Suppressor macrophage (primary cell): ENCODE data around the gene MBD3L2.
A peak's percentile ranks its signal among the peaks of the same experiment; 100 is the strongest.
"Not testable (repeated sequence)": the region's sequence is repeated elsewhere in the genome, so short reads cannot be mapped to it uniquely, and the experiment has no call there.

Source experiments
- DNase-seq, 4 experiments: peaks; one replicate each; pipeline ENCODE4 v3.0.0-alpha.2; 2020 to 2022
- total RNA-seq, 17 experiments: gene quantifications; one replicate each; lab custom pipeline; 2026; ENCODE audit warnings: mixed read lengths in 6 of 17, inconsistent platforms in 3 of 17; lab: John Stamatoyannopoulos, UW

Gene MBD3L2
- total RNA-seq, result 0 reads per million in 17 experiments

- DNase-seq, result not testable (repeated sequence)
Observed at GRCh38 chr19:7049021-7049420, at the start of gene MBD3L2. MBD3L2 (plus strand) TSS chr19:7049321; CDS start chr19:7049374, 53 bp downstream.

GRCh38 chr19:6999933-7000332 lies 49.2 kb upstream of the MBD3L2 start:
- DNase-seq, result peak; percentile 45 to 79 (median 71)

- peak; percentile 35 to 79 (median 66) for DNase-seq
Observed at GRCh38 chr19:7000333-7000732, 48.8 kb upstream of the MBD3L2 start.

GRCh38 chr19:7000816-7001215 lies 48.3 kb upstream of the MBD3L2 start:
- DNase-seq, result peak; percentile 19 to 77 (median 52)

- peak; percentile 41 to 79 (median 68) for DNase-seq
Observed at GRCh38 chr19:7004313-7004931, 44.7 kb upstream of the MBD3L2 start.

- no peak for DNase-seq
Observed at GRCh38 chr19:7006135-7006704, 42.9 kb upstream of the MBD3L2 start.

- DNase-seq, result peak in 2 of 4 experiments; percentile 44 to 54
Observed at GRCh38 chr19:7007859-7008258, 41.3 kb upstream of the MBD3L2 start.

- DNase-seq, result no peak
Observed at GRCh38 chr19:7010722-7011593, 38.2 kb upstream of the MBD3L2 start.

- peak; percentile 67 to 90 (median 78) for DNase-seq
Observed at GRCh38 chr19:7013678-7014077, 35.4 kb upstream of the MBD3L2 start.

GRCh38 chr19:7018828-7019227 lies 30.3 kb upstream of the MBD3L2 start:
- DNase-seq, result no peak

GRCh38 chr19:7021331-7021730 lies 27.8 kb upstream of the MBD3L2 start, which contains the start of gene MBD3L2B:
MBD3L2B (minus strand) TSS chr19:7021431; CDS start chr19:7021397, 34 bp downstream.
- DNase-seq, result not testable (repeated sequence)

- not testable (repeated sequence) for DNase-seq
Observed at GRCh38 chr19:7028790-7029189, 20.3 kb upstream of the MBD3L2 start.

- not testable (repeated sequence) for DNase-seq
Observed at GRCh38 chr19:7030278-7030677, 18.8 kb upstream of the MBD3L2 start, which contains the start of gene MBD3L5. MBD3L5 (plus strand) TSS chr19:7030578; CDS start chr19:7030612, 34 bp downstream.

GRCh38 chr19:7040079-7040478 lies 9.0 kb upstream of the MBD3L2 start, which contains the start of gene MBD3L4:
MBD3L4 (minus strand) TSS chr19:7040179; CDS start chr19:7040144, 35 bp downstream.
- DNase-seq, result not testable (repeated sequence)

GRCh38 chr19:7041563-7041962 lies 7.6 kb upstream of the MBD3L2 start:
- DNase-seq, result not testable (repeated sequence)

GRCh38 chr19:7051421-7051820 lies 2.3 kb downstream of the MBD3L2 start:
- not testable (repeated sequence) for DNase-seq

GRCh38 chr19:7052896-7053295 lies 3.8 kb downstream of the MBD3L2 start:
- DNase-seq, result not testable (repeated sequence)

GRCh38 chr19:7054635-7055368 lies 5.7 kb downstream of the MBD3L2 start:
- DNase-seq, result not testable (repeated sequence)

GRCh38 chr19:7055679-7056078 lies 6.6 kb downstream of the MBD3L2 start:
- DNase-seq, result not testable (repeated sequence)

GRCh38 chr19:7056371-7056770 lies 7.2 kb downstream of the MBD3L2 start:
- not testable (repeated sequence) for DNase-seq

GRCh38 chr19:7058576-7058975 lies 9.5 kb downstream of the MBD3L2 start, which contains the start of gene MBD3L3:
MBD3L3 (minus strand) TSS chr19:7058676; CDS start chr19:7058605, 71 bp downstream.
- DNase-seq, result not testable (repeated sequence)

- not testable (repeated sequence) for DNase-seq
Observed at GRCh38 chr19:7059977-7060376, 10.9 kb downstream of the MBD3L2 start.
